Large intestine (tissue), 3 donors: ENCODE measurements around the gene ATP5F1D. TPM values are rescaled to one million over a fixed set of nuclear protein-coding genes. Genes with fewer than 3 reads are reported as not detected.

Experiments
- DNase-seq, 2 donors: peaks; one replicate each; pipeline versions ENCODE4 v3.0.0 to v3.0.0-alpha.2; 2013
- H3K27ac ChIP-seq: one replicate; pipeline ENCODE4 v1.5.1; 2013; ENCODE audit warnings: low read length
- H3K27me3 ChIP-seq: 2 replicates; pipeline ENCODE4 v1.6.1; 2013; ENCODE audit warnings: low read length; ENCODE audit not compliant: control insufficient read depth, insufficient read depth
- H3K36me3 ChIP-seq: 2 replicates; pipeline ENCODE4 v1.6.1; 2013; ENCODE audit warnings: low read length; ENCODE audit not compliant: control insufficient read depth, insufficient read depth
- H3K4me1 ChIP-seq: one replicate; pipeline ENCODE4 v1.6.1; 2013; ENCODE audit warnings: low read length; ENCODE audit not compliant: control insufficient read depth, insufficient read depth
- H3K4me3 ChIP-seq: one replicate; pipeline ENCODE4 v1.5.1; 2013; ENCODE audit warnings: low read length
- H3K9me3 ChIP-seq: one replicate; pipeline ENCODE4 v1.6.1; 2013; ENCODE audit warnings: mild to moderate bottlenecking, low read depth, low read length, moderate library complexity; ENCODE audit not compliant: control insufficient read depth
- WGBS: methylation state at CpG from one replicate; pipeline ENCODE4 v1.1.5; 2013; ENCODE audit warnings: low lambda C conversion rate; ENCODE audit not compliant: insufficient coverage; 5-methylcytosine and 5-hydroxymethylcytosine counted together
- polyA plus RNA-seq: library from polyadenylated mRNA; unstranded; fragments of 120-200 nt; gene quantifications from one replicate; pipeline ENCODE4 v1.2.1, GENCODE V29; 2013

The ATP5F1D gene
- polyA plus RNA-seq, 1 donor = 136 TPM

DNA sequence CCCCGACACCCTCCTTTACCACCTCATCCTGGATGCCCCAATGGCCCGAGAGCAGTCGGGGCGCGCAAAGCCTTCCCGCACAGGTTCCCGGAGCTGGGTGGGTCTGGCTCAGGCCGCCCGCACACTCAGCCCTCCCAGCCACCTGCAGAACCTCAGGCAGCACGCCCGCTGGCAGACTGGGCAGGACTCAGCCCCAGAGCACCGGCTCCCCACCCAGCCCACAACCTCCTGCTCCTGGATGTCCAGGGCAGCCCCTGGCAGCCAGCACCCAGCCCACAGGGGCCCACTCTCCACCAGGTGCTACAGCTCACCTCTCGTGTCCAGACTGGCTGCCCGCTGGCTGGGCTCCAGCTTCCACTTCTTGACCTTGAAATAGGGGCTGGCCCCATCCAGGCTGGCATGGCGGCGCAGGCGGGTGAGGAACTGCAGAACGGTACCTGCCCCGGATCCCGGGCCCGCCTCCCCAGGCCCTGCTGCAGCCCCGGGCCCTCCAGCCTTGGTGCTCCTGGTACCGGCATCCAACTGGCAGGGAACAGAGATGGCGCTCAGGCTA lies 8.4 kb upstream of the ATP5F1D start:
- no peak for DNase-seq
- no peak overlapping the region for H3K27ac ChIP-seq
- H3K9me3 ChIP-seq = peaks cover 13% of the 10 kb centered on the region
- H3K27me3 ChIP-seq = peaks cover 20% of the 10 kb centered on the region
- peaks cover 34% of the 10 kb centered on the region for H3K4me1 ChIP-seq
- no CpG with 5 or more reads among the region's 24 CpGs for WGBS
- H3K36me3 ChIP-seq = peaks cover under 1% of the 10 kb centered on the region
- no peak overlapping the region for H3K4me3 ChIP-seq

- Histone ChIP-seq H3K27me3 (peaks cover 23% of the 10 kb centered on the region), H3K36me3 (no peaks in the 10 kb centered on the region), H3K9me3 (peaks cover 13% of the 10 kb centered on the region), H3K27ac (no peak overlapping the region), H3K4me3 (no peak overlapping the region), H3K4me1 (peaks cover 38% of the 10 kb centered on the region)
- WGBS = no CpG with 5 or more reads among the region's 45 CpGs
- DNase-seq = no peak
Measured at GRCh38 chr19:1234051-1234954, 7.2 kb upstream of the ATP5F1D start.

GRCh38 chr19:1234955-1235380 lies 6.6 kb upstream of the ATP5F1D start:
- Histone ChIP-seq H3K4me3 (no peak overlapping the region), H3K36me3 (no peaks in the 10 kb centered on the region), H3K4me1 (peaks cover 44% of the 10 kb centered on the region), H3K9me3 (peaks cover 13% of the 10 kb centered on the region), H3K27me3 (peaks cover 23% of the 10 kb centered on the region), H3K27ac (no peak overlapping the region)
- no CpG with 5 or more reads among the region's 43 CpGs for WGBS
- no peak for DNase-seq

GRCh38 chr19:1235625-1236538 lies 5.7 kb upstream of the ATP5F1D start:
- Histone ChIP-seq H3K4me1 (peaks cover 42% of the 10 kb centered on the region), H3K27me3 (peaks cover 23% of the 10 kb centered on the region), H3K36me3 (no peaks in the 10 kb centered on the region), H3K4me3 (no peak overlapping the region), H3K27ac (no peak overlapping the region), H3K9me3 (peaks cover 13% of the 10 kb centered on the region)
- no CpG with 5 or more reads among the region's 39 CpGs for WGBS
- no peak for DNase-seq

GRCh38 chr19:1236576-1236975 lies 5.0 kb upstream of the ATP5F1D start:
- no CpG with 5 or more reads among the region's 42 CpGs for WGBS
- Histone ChIP-seq H3K27me3 (peaks cover 23% of the 10 kb centered on the region), H3K36me3 (no peaks in the 10 kb centered on the region), H3K4me3 (peak overlapping the region; percentile 53), H3K4me1 (peaks cover 43% of the 10 kb centered on the region), H3K9me3 (peaks cover 13% of the 10 kb centered on the region), H3K27ac (no peak overlapping the region)
- DNase-seq = no peak

GRCh38 chr19:1237027-1237659 lies 4.4 kb upstream of the ATP5F1D start:
- peaks cover 23% of the 10 kb centered on the region for H3K27me3 ChIP-seq
- no peaks in the 10 kb centered on the region for H3K36me3 ChIP-seq
- WGBS = no CpG with 5 or more reads among the region's 60 CpGs
- H3K4me3 ChIP-seq = peak overlapping the region; percentile 53
- H3K9me3 ChIP-seq = peaks cover 13% of the 10 kb centered on the region
- peaks cover 39% of the 10 kb centered on the region for H3K4me1 ChIP-seq
- DNase-seq = peak in 1 of 2 donors; percentile 44
- no peak overlapping the region for H3K27ac ChIP-seq

- peak in 1 of 2 donors; percentile 48 for DNase-seq
- Histone ChIP-seq H3K27ac (peak within 1 kb of the TSS; percentile 31), H3K9me3 (peaks cover 13% of the 10 kb centered on the region)
Measured at GRCh38 chr19:1237754-1238368, 3.7 kb upstream of the ATP5F1D start, which contains the start of gene CBARP. Gene CBARP (minus strand): TSS chr19:1238005. CDS start chr19:1236100, 1,905 bp downstream.

GRCh38 chr19:1238369-1239303 lies 2.9 kb upstream of the ATP5F1D start:
- Histone ChIP-seq H3K9me3 (peaks cover 13% of the 10 kb centered on the region), H3K27me3 (peaks cover 23% of the 10 kb centered on the region), H3K4me3 (peak overlapping the region; percentile 42), H3K4me1 (peaks cover 38% of the 10 kb centered on the region), H3K27ac (peak overlapping the region; percentile 31), H3K36me3 (no peaks in the 10 kb centered on the region)
- WGBS = no CpG with 5 or more reads among the region's 34 CpGs
- DNase-seq = no peak

More at GRCh38 chr19:1237754-1238368, 3.7 kb upstream of the ATP5F1D start, which contains the start of gene CBARP:
- Histone ChIP-seq H3K4me3 (peak within 1 kb of the TSS; percentile 53), H3K27me3 (peaks cover 23% of the 10 kb centered on the region), H3K4me1 (peaks cover 38% of the 10 kb centered on the region), H3K36me3 (no peaks in the 10 kb centered on the region)
- WGBS = no CpG with 5 or more reads among the region's 87 CpGs

DNA sequence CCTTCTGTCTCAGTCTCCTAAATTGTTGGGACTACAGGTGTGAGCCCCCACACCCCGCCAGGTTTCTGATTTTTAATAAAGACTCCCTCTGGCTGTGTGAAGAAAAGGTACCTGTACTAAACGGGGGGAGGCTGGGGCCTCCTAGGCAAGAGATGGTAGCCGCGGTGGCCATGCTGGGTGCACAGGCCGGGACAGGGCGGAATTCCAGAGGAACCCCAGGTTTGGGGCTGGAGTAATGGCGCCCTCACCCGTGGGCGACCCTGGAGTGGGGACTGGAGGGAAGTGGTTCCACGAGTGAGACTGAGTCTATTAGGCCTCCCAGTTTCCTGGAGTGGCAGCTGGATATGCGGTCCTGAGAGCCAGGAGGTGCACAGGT lies 2.1 kb upstream of the ATP5F1D start:
- H3K4me3 ChIP-seq = no peak overlapping the region
- H3K4me1 ChIP-seq = peaks cover 45% of the 10 kb centered on the region
- WGBS = no CpG with 5 or more reads among the region's 11 CpGs
- H3K27me3 ChIP-seq = peaks cover 23% of the 10 kb centered on the region
- peaks cover 3% of the 10 kb centered on the region for H3K36me3 ChIP-seq
- peak overlapping the region; percentile 63 for H3K27ac ChIP-seq
- peaks cover 13% of the 10 kb centered on the region for H3K9me3 ChIP-seq
- DNase-seq = no peak
